H9 (cell line): ENCODE results near the gene CRACR2A. TPM values are rescaled to one million over a fixed set of nuclear protein-coding genes. Genes with fewer than 3 reads are reported as not detected.

Source experiments
- DNase-seq: peaks from one replicate; pipeline ENCODE4 v3.0.0-alpha.2; 2017
- H2AFZ ChIP-seq: one replicate; pipeline ENCODE4 v1.6.1; 2013; ENCODE audit warnings: mild to moderate bottlenecking, low read length, control low read depth, moderate library complexity
- H2AK5ac ChIP-seq: 2 replicates; pipeline ENCODE4 v1.6.1; 2013; ENCODE audit warnings: low read length, control low read depth, mixed read lengths; ENCODE audit not compliant: insufficient read length
- H2BK120ac ChIP-seq: one replicate; pipeline ENCODE4 v1.6.1; 2013; ENCODE audit warnings: low read depth, mild to moderate bottlenecking, low read length, control low read depth, inconsistent platforms; ENCODE audit not compliant: poor library complexity, severe bottlenecking
- H2BK12ac ChIP-seq: 2 replicates; pipeline ENCODE4 v1.6.1; 2013; ENCODE audit warnings: low read length, control low read depth, mixed read lengths, low read depth; ENCODE audit not compliant: insufficient read length
- H2BK15ac ChIP-seq: 2 replicates; pipeline ENCODE4 v1.6.1; 2013; ENCODE audit warnings: low read depth, low read length, control low read depth
- H2BK20ac ChIP-seq: one replicate; pipeline ENCODE4 v1.6.1; 2013; ENCODE audit warnings: low read depth, mild to moderate bottlenecking, low read length, control low read depth, inconsistent platforms; ENCODE audit not compliant: poor library complexity, severe bottlenecking
- H2BK5ac ChIP-seq: 2 replicates; pipeline ENCODE4 v1.6.1; 2013; ENCODE audit warnings: low read length, control low read depth, mixed read lengths; ENCODE audit not compliant: insufficient read length
- H3K14ac ChIP-seq: 2 replicates; pipeline ENCODE4 v1.6.1; 2013; ENCODE audit warnings: low read length, control low read depth; ENCODE audit not compliant: insufficient read depth
- H3K18ac ChIP-seq: 2 replicates; pipeline ENCODE4 v1.6.1; 2013; ENCODE audit warnings: low read depth, mild to moderate bottlenecking, mixed read lengths, low read length, control low read depth; ENCODE audit not compliant: insufficient read length
- H3K23ac ChIP-seq: 2 replicates; pipeline ENCODE4 v1.6.1; 2013; ENCODE audit warnings: low read length, control low read depth, mixed read lengths, low read depth; ENCODE audit not compliant: insufficient read length
- H3K23me2 ChIP-seq: 2 replicates; pipeline ENCODE4 v1.6.1; 2013; ENCODE audit warnings: low read depth, mild to moderate bottlenecking, mixed read lengths, low read length, control low read depth; ENCODE audit not compliant: insufficient read length, poor library complexity, severe bottlenecking
- H3K27ac ChIP-seq: 2 replicates; pipeline ENCODE4 v1.5.1; 2013; ENCODE audit warnings: low read length, control low read depth, mixed read lengths, low read depth; ENCODE audit not compliant: insufficient read length
- H3K27me3 ChIP-seq: 2 replicates; pipeline ENCODE4 v1.6.1; 2013; ENCODE audit warnings: low read length, control low read depth, inconsistent platforms; ENCODE audit not compliant: insufficient read depth
- H3K4ac ChIP-seq: 2 replicates; pipeline ENCODE4 v1.6.1; 2013; ENCODE audit warnings: low read depth, mild to moderate bottlenecking, control low read depth, inconsistent platforms, low read length, moderate library complexity
- H3K4me1 ChIP-seq: 2 replicates; pipeline ENCODE4 v1.6.1; 2013; ENCODE audit warnings: low read length, control low read depth, inconsistent platforms; ENCODE audit not compliant: insufficient read depth
- H3K4me2 ChIP-seq: 2 replicates; pipeline ENCODE4 v1.6.1; 2013; ENCODE audit warnings: low read length, control low read depth, mixed read lengths; ENCODE audit not compliant: insufficient read length, insufficient read depth
- H3K56ac ChIP-seq: 2 replicates; pipeline ENCODE4 v1.6.1; 2013; ENCODE audit warnings: low read depth, mild to moderate bottlenecking, mixed read lengths, low read length, control low read depth; ENCODE audit not compliant: insufficient read length
- H3K79me1 ChIP-seq: 2 replicates; pipeline ENCODE4 v1.6.1; 2013; ENCODE audit warnings: low read depth, mild to moderate bottlenecking, moderate library complexity, low read length, control low read depth, inconsistent platforms; ENCODE audit not compliant: insufficient read depth, poor library complexity, severe bottlenecking
- H3K79me2 ChIP-seq: 2 replicates; pipeline ENCODE4 v1.6.1; 2013; ENCODE audit warnings: low read length, control low read depth, inconsistent platforms; ENCODE audit not compliant: insufficient read depth
- H3K9ac ChIP-seq: 2 replicates; pipeline ENCODE4 v1.6.1; 2013; ENCODE audit warnings: low read length, control low read depth, mixed read lengths; ENCODE audit not compliant: insufficient read length; ENCODE audit errors: extremely low read depth
- H3K9me3 ChIP-seq: one replicate; pipeline ENCODE4 v1.6.1; 2013; ENCODE audit warnings: low read depth, low read length, inconsistent platforms; ENCODE audit not compliant: control insufficient read depth
- H3T11ph ChIP-seq: one replicate; pipeline ENCODE4 v1.6.1; 2013; ENCODE audit warnings: mild to moderate bottlenecking, low read length, control low read depth, inconsistent platforms
- H4K20me1 ChIP-seq: one replicate; pipeline ENCODE4 v1.6.1; 2013; ENCODE audit not compliant: control insufficient read depth, insufficient read length, insufficient read depth
- H4K5ac ChIP-seq: 2 replicates; pipeline ENCODE4 v1.6.1; 2013; ENCODE audit warnings: low read depth, mild to moderate bottlenecking, mixed read lengths, low read length, control low read depth; ENCODE audit not compliant: insufficient read length
- H4K8ac ChIP-seq: replicated peaks from 2 replicates; pipeline ENCODE4 v1.6.1; 2013; ENCODE audit warnings: low read length, control low read depth, mixed read lengths, low read depth; ENCODE audit not compliant: insufficient read length
- H4K91ac ChIP-seq: 2 replicates; pipeline ENCODE4 v1.6.1; 2013; ENCODE audit warnings: low read depth, mild to moderate bottlenecking, moderate library complexity, mixed read lengths, low read length, control low read depth; ENCODE audit not compliant: insufficient read length
- H3K27ac Mint-ChIP-seq, 3 experiments: 2 replicates in 2 of 3; 3 replicates in 1 of 3; pipeline ENCODE4 v1.8.0; 2020 to 2021; ENCODE audit warnings: mixed read lengths in 3 of 3, mild to moderate bottlenecking in 1 of 3, moderate library complexity in 1 of 3
- H3K27me3 Mint-ChIP-seq: 2 replicates; pipeline ENCODE4 v1.8.0; 2021; ENCODE audit warnings: low read depth, mild to moderate bottlenecking, moderate library complexity, mixed read lengths
- H3K36me3 Mint-ChIP-seq, 3 experiments: 2 replicates in 2 of 3; 3 replicates in 1 of 3; pipeline ENCODE4 v1.8.0; 2020 to 2021; ENCODE audit warnings: low read depth in 3 of 3, mixed read lengths in 3 of 3; ENCODE audit not compliant: insufficient read depth in 1 of 3
- H3K4me1 Mint-ChIP-seq, 2 experiments: 2 replicates each; pipeline ENCODE4 v1.8.0; 2020; ENCODE audit warnings: mixed read lengths in 2 of 2
- H3K4me3 Mint-ChIP-seq, 2 experiments: 2 replicates in 1 of 2; 3 replicates in 1 of 2; pipeline ENCODE4 v1.8.0; 2020 to 2021; ENCODE audit warnings: mild to moderate bottlenecking in 2 of 2, mixed read lengths in 2 of 2, moderate library complexity in 1 of 2
- H3K9me3 Mint-ChIP-seq, 2 experiments: 2 replicates in 1 of 2; 3 replicates in 1 of 2; pipeline ENCODE4 v1.8.0; 2020; ENCODE audit warnings: mild to moderate bottlenecking in 2 of 2, mixed read lengths in 2 of 2, moderate library complexity in 1 of 2
- CTCF ChIP-seq: fragments of 200-600 bp; sonication (generic); conservative IDR thresholded peaks from 3 replicates; pipeline ENCODE4 v1.8.0; 2021; ENCODE audit warnings: antibody characterized with exemption, mild to moderate bottlenecking
- WGBS: extraction: QIAGEN DNeasy Blood & Tissue Kit; methylation state at CpG from one replicate; pipeline ENCODE4 v1.1.7; 2013; ENCODE audit warnings: missing lambda C conversion rate, low lambda C conversion rate, mixed read lengths; ENCODE audit not compliant: insufficient read length; ENCODE audit errors: extremely low coverage; 5-methylcytosine and 5-hydroxymethylcytosine counted together
- total RNA-seq: library from RNA; stranded (reverse); gene quantifications from 2 replicates; pipeline ENCODE4 v1.2.1, GENCODE V29; 2021

Gene CRACR2A
- total RNA-seq, 1 experiment from 2014 or later = 2.0 TPM

GRCh38 chr12:3645091-3645490 lies 107.8 kb downstream of the CRACR2A start:
- WGBS = no CpG with 5 or more reads among the region's 4 CpGs
- DNase-seq = no peak
- Histone ChIP-seq H4K20me1 (no peaks in the 10 kb centered on the region), H2BK15ac (no peak overlapping the region), H3K4ac (no peak overlapping the region), H3K14ac (no peak overlapping the region), H4K91ac (no peak overlapping the region), H3K56ac (no peak overlapping the region), H3K4me2 (no peak overlapping the region), H3K4me1 (no peaks in the 10 kb centered on the region), H2BK12ac (no peak overlapping the region), H2BK5ac (no peak overlapping the region), H3K18ac (no peak overlapping the region), H3K23me2 (no peaks in the 10 kb centered on the region), H4K5ac (no peak overlapping the region), H3K27ac (no peak overlapping the region), H2BK20ac (no peak overlapping the region), H3T11ph (no peak overlapping the region), H2AK5ac (no peak overlapping the region), H4K8ac (no peak overlapping the region), H3K79me2 (no peaks in the 10 kb centered on the region), H3K27me3 (no peaks in the 10 kb centered on the region), H3K79me1 (no peaks in the 10 kb centered on the region), H3K9me3 (no peaks in the 10 kb centered on the region), H3K23ac (no peak overlapping the region), H2BK120ac (no peak overlapping the region), H2AFZ (no peak overlapping the region), H3K9ac (no peak overlapping the region)
- Mint-ChIP-seq H3K27me3 (peaks cover 1% of the 10 kb centered on the region; the same call in 1 of the 2 replicates), H3K4me1 (peaks cover 15 to 17% of the 10 kb centered on the region in 2 experiments), H3K36me3 (no peaks in the 10 kb centered on the region; a peak in 1 of 7 replicates), H3K4me3 (no peak overlapping the region), H3K9me3 (no peaks in the 10 kb centered on the region), H3K27ac (no peak overlapping the region)
- no peak for TF ChIP-seq CTCF
